IPS-15b (cell line): Measurements from ENCODE around the gene JAZF1.

Experiments used
- H3K27me3 ChIP-seq: one replicate; pipeline ENCODE4 v1.6.1; 2013; ENCODE audit warnings: low read length; ENCODE audit not compliant: control insufficient read depth, insufficient read depth
- H3K36me3 ChIP-seq: one replicate; pipeline ENCODE4 v1.6.1; 2013; ENCODE audit warnings: low read length; ENCODE audit not compliant: control insufficient read depth, insufficient read depth
- H3K4me1 ChIP-seq: one replicate; pipeline ENCODE4 v1.6.1; 2013; ENCODE audit warnings: mild to moderate bottlenecking, low read length; ENCODE audit not compliant: control insufficient read depth, insufficient read depth
- H3K4me3 ChIP-seq: one replicate; pipeline ENCODE4 v1.5.1; 2013; ENCODE audit warnings: low read depth, low read length
- H3K9ac ChIP-seq: one replicate; pipeline ENCODE4 v1.6.1; 2013; ENCODE audit warnings: low read depth, mild to moderate bottlenecking, low read length
- H3K9me3 ChIP-seq: one replicate; pipeline ENCODE4 v1.6.1; 2013; ENCODE audit warnings: mild to moderate bottlenecking, low read length; ENCODE audit not compliant: control insufficient read depth, insufficient read depth

JAZF1 gene

DNA sequence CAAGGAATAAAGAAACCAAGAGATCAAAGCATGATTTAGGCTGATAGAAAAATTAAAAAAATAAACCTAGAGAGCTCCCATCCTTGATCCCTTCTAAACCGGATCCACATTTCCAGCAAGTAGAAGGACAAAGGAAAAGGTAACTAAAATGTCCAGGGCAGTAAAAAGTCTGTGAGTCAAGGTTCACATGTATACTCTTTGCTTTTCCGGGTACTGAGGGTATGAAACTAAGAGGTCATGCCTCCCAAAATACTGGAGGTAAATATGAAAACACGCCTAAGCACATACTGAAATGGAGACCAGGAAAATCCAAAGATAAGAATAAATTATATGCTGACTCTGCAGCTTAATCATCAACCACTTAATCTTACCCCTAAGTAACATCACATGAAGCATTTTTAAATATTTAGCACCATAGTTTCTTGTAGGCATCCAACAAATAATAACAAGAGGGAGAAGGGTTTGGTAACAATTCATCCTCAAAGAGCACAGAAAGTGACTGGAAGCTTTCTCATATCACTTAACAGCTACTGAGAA, 35.4 kb downstream of the JAZF1 start:
- no peaks in the 10 kb centered on the region for H3K9me3 ChIP-seq
- no peak overlapping the region for H3K9ac ChIP-seq
- no peak overlapping the region for H3K4me3 ChIP-seq
- no peaks in the 10 kb centered on the region for H3K36me3 ChIP-seq
- H3K4me1 ChIP-seq: peaks cover 11% of the 10 kb centered on the region
- no peaks in the 10 kb centered on the region for H3K27me3 ChIP-seq

DNA sequence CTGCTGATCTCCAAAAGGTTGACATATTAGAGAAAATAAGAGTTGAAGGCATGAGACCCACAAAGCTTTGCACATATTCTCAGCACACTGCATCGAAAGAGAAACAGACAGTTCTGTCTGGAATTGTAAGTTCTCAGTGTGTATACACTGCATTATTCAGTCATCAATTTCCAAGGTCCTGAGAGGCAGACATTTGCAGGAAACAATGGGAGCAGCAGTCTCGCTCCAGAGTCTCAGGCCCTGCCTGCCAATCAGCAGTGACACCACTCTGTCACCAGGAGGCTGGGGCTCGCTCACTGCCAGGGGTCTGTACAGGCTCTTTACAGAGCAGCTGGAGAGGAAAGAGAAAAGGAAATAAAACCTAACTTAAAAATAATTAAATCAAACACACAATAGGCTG, 36.3 kb downstream of the JAZF1 start:
- no peaks in the 10 kb centered on the region for H3K36me3 ChIP-seq
- no peak overlapping the region for H3K9ac ChIP-seq
- no peaks in the 10 kb centered on the region for H3K9me3 ChIP-seq
- H3K4me1 ChIP-seq: peaks cover 5% of the 10 kb centered on the region
- no peaks in the 10 kb centered on the region for H3K27me3 ChIP-seq
- H3K4me3 ChIP-seq: no peak overlapping the region

DNA sequence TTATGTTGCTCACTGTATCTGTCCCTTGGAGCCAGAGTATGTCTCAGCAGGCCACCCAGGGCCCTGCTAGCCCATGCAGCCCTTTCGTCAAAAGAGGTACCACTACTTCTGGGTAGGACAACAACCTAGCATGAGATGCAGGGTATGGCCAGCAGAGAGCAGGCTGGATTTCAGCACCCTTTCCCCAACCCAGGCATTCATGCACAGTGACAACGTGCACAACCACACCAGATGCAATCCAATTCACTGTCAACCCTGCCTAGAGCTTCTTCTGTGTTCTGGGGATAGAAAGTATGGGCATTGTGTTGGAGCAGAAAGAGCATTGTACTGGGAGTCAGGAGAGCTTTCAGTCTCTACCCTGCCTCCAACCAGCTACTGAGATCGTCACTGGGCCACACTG, 37.9 kb downstream of the JAZF1 start:
- H3K9me3 ChIP-seq: no peaks in the 10 kb centered on the region
- H3K36me3 ChIP-seq: no peaks in the 10 kb centered on the region
- H3K27me3 ChIP-seq: no peaks in the 10 kb centered on the region
- no peak overlapping the region for H3K4me3 ChIP-seq
- no peak overlapping the region for H3K9ac ChIP-seq
- H3K4me1 ChIP-seq: no peaks in the 10 kb centered on the region

DNA sequence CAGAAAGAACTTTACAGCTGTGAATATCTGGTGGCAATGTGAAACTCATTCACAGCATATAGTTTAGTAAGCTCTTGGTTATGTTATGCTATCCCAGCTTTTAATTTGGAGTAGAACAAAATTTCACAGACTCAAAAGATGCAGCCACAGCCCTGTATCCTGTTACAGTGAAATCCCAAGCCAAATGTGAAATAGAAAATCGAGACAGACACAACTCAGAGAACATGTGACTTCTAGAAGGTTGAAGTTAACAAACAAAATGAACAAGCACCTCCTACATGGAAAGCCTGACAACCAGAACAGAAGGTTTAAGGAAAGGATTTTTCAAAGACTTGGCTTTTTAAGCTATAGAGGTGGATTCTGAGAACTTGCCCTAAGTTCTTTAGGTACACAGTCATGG, 39.6 kb downstream of the JAZF1 start:
- Histone ChIP-seq H3K4me3 (no peak overlapping the region), H3K27me3 (no peaks in the 10 kb centered on the region), H3K9ac (no peak overlapping the region), H3K9me3 (no peaks in the 10 kb centered on the region), H3K36me3 (no peaks in the 10 kb centered on the region), H3K4me1 (no peaks in the 10 kb centered on the region)

DNA sequence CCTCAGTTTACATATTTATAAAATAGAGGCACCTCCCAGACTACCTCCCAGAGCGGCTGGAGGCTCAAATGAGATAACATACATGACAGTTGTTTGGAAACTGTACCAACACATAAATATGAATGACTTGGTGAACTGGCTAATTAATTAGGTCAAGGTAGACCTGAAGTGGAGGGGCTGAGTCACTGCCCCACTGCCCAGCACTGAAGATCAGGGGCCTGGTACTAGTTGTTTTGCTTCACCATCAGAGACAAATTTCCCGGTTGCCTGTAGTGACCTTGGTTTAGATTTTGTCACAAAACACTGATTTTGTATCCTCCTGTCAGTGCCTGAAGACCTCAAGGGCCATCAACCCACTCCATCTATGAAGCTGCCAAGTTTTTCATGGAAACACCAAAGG, 41.8 kb downstream of the JAZF1 start:
- Histone ChIP-seq H3K4me1 (no peaks in the 10 kb centered on the region), H3K27me3 (no peaks in the 10 kb centered on the region), H3K9me3 (no peaks in the 10 kb centered on the region), H3K9ac (no peak overlapping the region), H3K4me3 (no peak overlapping the region), H3K36me3 (no peaks in the 10 kb centered on the region)

DNA sequence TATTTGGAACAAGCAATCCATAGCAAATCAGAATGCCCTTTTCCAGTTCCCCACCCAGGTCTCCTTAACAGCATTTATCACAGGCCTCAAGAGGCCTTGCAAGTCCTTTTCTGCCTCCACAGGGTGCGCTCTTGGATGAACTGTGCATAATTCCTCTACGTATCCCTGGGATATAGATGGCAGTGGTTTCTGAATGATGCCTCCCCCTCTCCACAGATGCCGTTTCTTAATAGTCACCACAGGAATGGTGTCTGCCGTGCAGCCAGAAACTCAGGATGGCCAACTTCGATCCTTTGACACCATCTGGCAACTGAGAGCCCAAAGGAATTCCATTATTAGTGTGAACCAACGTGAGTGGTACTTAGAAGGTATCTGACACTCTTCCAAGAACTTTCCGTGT, 43.1 kb downstream of the JAZF1 start:
- H3K9me3 ChIP-seq: no peaks in the 10 kb centered on the region
- H3K9ac ChIP-seq: no peak overlapping the region
- H3K4me1 ChIP-seq: no peaks in the 10 kb centered on the region
- no peaks in the 10 kb centered on the region for H3K36me3 ChIP-seq
- H3K27me3 ChIP-seq: no peaks in the 10 kb centered on the region
- no peak overlapping the region for H3K4me3 ChIP-seq

- Histone ChIP-seq H3K36me3 (no peaks in the 10 kb centered on the region), H3K9me3 (no peaks in the 10 kb centered on the region), H3K27me3 (no peaks in the 10 kb centered on the region), H3K9ac (no peak overlapping the region), H3K4me3 (no peak overlapping the region), H3K4me1 (no peaks in the 10 kb centered on the region)
Measured at GRCh38 chr7:28136885-28137284, 43.7 kb downstream of the JAZF1 start.

DNA sequence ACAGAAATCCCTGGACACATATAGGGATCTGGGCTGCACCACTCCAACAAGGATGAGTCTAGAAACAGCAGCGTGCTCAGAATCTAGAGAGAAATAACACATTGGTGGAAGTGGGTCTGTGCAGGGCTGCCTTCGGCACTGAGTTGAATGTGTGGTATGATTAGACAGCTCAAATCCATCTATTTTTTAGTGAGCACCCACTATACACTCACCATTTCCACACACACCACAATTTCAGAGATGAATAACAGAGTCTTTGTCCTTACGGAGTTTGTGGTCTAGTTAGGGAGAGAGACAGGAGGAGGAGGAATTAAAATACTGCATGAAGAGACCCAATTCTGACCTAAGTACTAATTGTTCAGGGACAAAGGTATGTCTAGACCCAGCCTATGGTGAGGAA, 44.2 kb downstream of the JAZF1 start:
- Histone ChIP-seq H3K4me1 (no peaks in the 10 kb centered on the region), H3K27me3 (no peaks in the 10 kb centered on the region), H3K9ac (no peak overlapping the region), H3K36me3 (no peaks in the 10 kb centered on the region), H3K9me3 (no peaks in the 10 kb centered on the region), H3K4me3 (no peak overlapping the region)

DNA sequence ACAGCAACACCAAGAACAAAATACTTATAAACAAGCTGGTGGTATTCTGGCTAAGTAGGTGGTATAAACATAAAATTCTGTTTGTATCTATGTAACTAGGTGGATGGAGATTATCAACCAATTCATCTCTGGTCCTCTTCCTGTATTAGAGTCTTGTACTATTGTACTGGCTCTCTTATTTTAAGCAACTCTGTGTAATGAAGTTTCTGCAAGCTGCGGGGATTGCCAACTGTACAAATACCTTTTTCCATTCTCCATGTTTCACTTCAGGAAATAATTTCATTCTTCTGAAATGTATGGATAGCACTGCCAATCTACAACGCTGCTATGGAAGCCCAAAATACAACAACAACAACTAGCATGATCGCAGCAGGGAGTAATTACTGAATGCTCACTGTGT, 44.8 kb downstream of the JAZF1 start:
- no peaks in the 10 kb centered on the region for H3K9me3 ChIP-seq
- H3K36me3 ChIP-seq: no peaks in the 10 kb centered on the region
- no peaks in the 10 kb centered on the region for H3K27me3 ChIP-seq
- no peaks in the 10 kb centered on the region for H3K4me1 ChIP-seq
- no peak overlapping the region for H3K4me3 ChIP-seq
- no peak overlapping the region for H3K9ac ChIP-seq

DNA sequence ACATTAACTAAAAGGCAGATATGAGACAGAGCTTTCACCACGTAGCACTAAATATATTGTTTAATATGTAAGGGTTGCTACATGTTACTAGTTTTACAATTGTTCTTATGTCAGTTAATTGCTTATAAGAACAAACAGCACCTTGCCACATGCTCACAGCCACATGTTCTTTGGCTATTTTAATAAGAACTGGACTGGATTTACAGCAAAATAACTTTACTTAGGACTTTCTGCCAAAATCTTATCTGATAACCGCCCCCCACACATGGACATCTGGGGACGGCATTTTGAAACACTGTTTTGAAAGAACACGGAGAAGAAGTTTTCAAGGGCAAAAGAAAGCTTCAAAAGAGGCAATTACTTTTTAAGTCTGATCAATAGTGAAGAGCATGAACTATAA, 45.3 kb downstream of the JAZF1 start:
- Histone ChIP-seq H3K4me1 (no peaks in the 10 kb centered on the region), H3K9ac (no peak overlapping the region), H3K27me3 (no peaks in the 10 kb centered on the region), H3K9me3 (no peaks in the 10 kb centered on the region), H3K4me3 (no peak overlapping the region), H3K36me3 (no peaks in the 10 kb centered on the region)

DNA sequence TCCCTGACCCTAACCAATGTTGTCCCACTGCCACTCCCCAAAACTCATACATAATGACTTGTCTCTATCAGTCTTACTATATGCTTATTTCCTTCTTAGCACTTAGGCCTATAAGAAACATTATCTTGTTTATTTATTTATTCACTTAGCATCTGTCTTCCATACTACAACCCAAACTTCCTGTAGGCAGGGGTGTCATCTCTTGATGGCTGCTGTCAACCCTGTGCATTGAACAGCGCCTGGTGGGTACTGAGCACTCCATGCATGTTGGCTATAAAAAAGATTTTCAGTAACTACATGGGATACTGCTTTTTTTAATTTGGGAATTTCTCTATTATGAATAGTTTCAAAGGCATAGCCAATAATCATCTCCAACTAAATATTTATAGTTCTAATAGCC, 46.7 kb downstream of the JAZF1 start:
- no peak overlapping the region for H3K4me3 ChIP-seq
- no peaks in the 10 kb centered on the region for H3K4me1 ChIP-seq
- no peaks in the 10 kb centered on the region for H3K9me3 ChIP-seq
- H3K36me3 ChIP-seq: no peaks in the 10 kb centered on the region
- H3K9ac ChIP-seq: no peak overlapping the region
- H3K27me3 ChIP-seq: no peaks in the 10 kb centered on the region

DNA sequence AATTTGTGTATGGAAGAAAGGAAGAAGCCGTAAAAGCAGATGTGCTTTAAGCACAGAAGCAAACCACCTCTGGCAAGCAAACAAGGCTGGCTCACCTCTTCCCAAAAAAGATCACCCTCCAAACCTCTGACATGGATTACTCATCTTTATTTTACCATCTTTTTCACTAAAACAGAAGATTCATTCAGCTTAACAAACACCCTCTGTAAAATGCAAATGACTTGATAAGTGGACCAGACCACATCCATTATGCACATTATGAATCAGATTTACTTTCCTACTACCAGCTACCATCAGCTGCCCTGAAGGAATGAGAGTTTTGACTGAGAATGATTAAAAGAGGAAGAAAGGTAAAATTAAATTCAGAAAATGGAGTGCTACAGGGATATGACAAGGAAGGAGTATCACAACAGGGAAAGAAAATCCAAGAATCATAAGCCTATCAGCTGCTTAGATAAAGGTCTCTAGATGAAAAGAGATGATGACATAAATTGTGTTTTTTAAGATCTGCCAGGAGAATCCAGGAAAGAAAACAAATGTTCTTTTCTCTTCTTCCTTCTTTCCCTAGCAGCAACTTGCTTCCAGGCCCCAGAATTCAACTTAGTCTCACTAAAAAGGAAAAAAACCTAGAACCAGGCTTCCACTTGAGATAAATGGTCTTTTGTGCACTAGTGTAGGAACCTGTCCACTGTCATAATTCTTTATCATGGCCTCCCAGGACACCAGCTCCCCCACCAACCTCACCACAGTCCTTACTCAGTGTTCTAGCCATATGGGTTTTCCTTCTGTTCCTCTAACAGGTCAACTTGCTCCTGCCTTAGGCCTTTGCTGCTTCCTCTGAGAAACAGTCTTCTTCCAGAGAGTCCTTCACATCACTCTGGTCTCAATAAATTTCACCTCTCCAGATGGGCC, 47.4 kb downstream of the JAZF1 start:
- no peaks in the 10 kb centered on the region for H3K36me3 ChIP-seq
- H3K27me3 ChIP-seq: no peaks in the 10 kb centered on the region
- no peak overlapping the region for H3K9ac ChIP-seq
- no peak overlapping the region for H3K4me3 ChIP-seq
- H3K9me3 ChIP-seq: no peaks in the 10 kb centered on the region
- H3K4me1 ChIP-seq: no peaks in the 10 kb centered on the region
